WERI-Rb-1 (cell line): ENCODE measurements around the gene RBPJ.
"Not testable (repeated sequence)": the region's sequence is repeated elsewhere in the genome, so short reads cannot be mapped to it uniquely, and the experiment has no call there.

Source experiments
- DNase-seq: peaks from one replicate; pipeline ENCODE4 v3.0.0-alpha.2; 2020
- H3K27ac ChIP-seq: fragments of 250-450 bp; sonication (Bioruptor Pico); 2 replicates; pipeline ENCODE4 v1.5.1; 2020; ENCODE audit warnings: mild to moderate bottlenecking, moderate library complexity
- H3K27me3 ChIP-seq: fragments of 250-450 bp; sonication (Bioruptor Pico); 2 replicates; pipeline ENCODE4 v1.5.1; 2021; ENCODE audit warnings: mild to moderate bottlenecking, low read depth, moderate library complexity; ENCODE audit not compliant: insufficient read depth, severe bottlenecking
- H3K36me3 ChIP-seq: fragments of 250-450 bp; sonication (Bioruptor Pico); 2 replicates; pipeline ENCODE4 v1.5.1; 2020; ENCODE audit warnings: mild to moderate bottlenecking, moderate library complexity
- H3K4me3 ChIP-seq: 2 replicates; pipeline ENCODE4 v1.5.1; 2011; ENCODE audit warnings: low read depth, mild to moderate bottlenecking, control low read depth, low read length
- H3K9me3 ChIP-seq: fragments of 250-450 bp; sonication (Bioruptor Pico); 2 replicates; pipeline ENCODE4 v1.5.1; 2021; ENCODE audit warnings: mild to moderate bottlenecking, moderate library complexity; ENCODE audit not compliant: severe bottlenecking
- TF ChIP-seq, protein P1 (sequence below): IDR thresholded peaks from 2 replicates; pipeline ENCODE4 v1.5.1; 2011; ENCODE audit warnings: low read depth, mild to moderate bottlenecking, control low read depth, inconsistent platforms, low read length

The RBPJ gene

GRCh38 chr4:26307037-26307800, 13.6 kb upstream of the RBPJ start:
- no peak for DNase-seq
- TF ChIP-seq, protein P1, sequence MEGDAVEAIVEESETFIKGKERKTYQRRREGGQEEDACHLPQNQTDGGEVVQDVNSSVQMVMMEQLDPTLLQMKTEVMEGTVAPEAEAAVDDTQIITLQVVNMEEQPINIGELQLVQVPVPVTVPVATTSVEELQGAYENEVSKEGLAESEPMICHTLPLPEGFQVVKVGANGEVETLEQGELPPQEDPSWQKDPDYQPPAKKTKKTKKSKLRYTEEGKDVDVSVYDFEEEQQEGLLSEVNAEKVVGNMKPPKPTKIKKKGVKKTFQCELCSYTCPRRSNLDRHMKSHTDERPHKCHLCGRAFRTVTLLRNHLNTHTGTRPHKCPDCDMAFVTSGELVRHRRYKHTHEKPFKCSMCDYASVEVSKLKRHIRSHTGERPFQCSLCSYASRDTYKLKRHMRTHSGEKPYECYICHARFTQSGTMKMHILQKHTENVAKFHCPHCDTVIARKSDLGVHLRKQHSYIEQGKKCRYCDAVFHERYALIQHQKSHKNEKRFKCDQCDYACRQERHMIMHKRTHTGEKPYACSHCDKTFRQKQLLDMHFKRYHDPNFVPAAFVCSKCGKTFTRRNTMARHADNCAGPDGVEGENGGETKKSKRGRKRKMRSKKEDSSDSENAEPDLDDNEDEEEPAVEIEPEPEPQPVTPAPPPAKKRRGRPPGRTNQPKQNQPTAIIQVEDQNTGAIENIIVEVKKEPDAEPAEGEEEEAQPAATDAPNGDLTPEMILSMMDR: no peak
- H3K36me3 ChIP-seq: no peaks in the 10 kb centered on the region
- no peaks in the 10 kb centered on the region for H3K27me3 ChIP-seq
- no peaks in the 10 kb centered on the region for H3K9me3 ChIP-seq
- H3K4me3 ChIP-seq: no peak overlapping the region
- H3K27ac ChIP-seq: no peak overlapping the region

GRCh38 chr4:26308568-26308967, 12.2 kb upstream of the RBPJ start:
- Histone ChIP-seq H3K36me3 (no peaks in the 10 kb centered on the region), H3K27ac (no peak overlapping the region), H3K27me3 (no peaks in the 10 kb centered on the region), H3K9me3 (no peaks in the 10 kb centered on the region), H3K4me3 (no peak overlapping the region)
- TF ChIP-seq, protein P1: no peak
- no peak for DNase-seq

- no peak for DNase-seq
- Histone ChIP-seq H3K27me3 (no peaks in the 10 kb centered on the region), H3K36me3 (no peaks in the 10 kb centered on the region), H3K4me3 (no peak overlapping the region), H3K27ac (no peak overlapping the region), H3K9me3 (peaks cover 9% of the 10 kb centered on the region)
- TF ChIP-seq, protein P1: no peak
Observed at GRCh38 chr4:26310264-26310663, 10.6 kb upstream of the RBPJ start.

- no peak overlapping the region for H3K4me3 ChIP-seq
- no peak for DNase-seq
Observed at GRCh38 chr4:26311633-26312032, 9.2 kb upstream of the RBPJ start.

DNA sequence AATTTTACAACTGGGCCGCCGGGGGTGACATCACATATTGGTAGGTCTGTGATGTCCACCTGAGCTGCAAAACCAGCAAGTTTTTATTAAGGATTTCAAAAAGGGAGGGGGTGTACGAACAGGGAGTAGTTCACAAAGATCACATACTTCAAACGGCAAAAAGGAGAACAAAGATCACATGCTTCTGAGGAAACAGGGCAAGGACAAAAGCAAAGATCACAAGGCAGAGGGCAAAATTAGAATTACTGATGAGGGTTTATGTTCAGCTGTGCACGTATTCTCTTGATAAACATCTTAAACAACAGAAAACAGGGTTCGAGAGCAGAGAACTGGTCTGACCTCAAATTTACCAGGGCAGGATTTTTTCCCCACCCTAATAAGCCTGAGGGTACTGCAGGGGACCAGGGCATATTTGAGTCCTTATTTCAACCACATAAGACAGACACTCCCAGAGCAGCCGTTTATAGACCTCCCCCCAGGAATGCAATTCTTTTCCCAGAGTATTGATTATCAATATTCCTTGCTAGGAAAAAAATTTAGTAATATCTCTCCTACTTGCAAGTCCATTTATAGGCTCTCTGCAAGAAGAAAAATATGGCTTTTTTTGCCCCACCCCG, 5.4 kb upstream of the RBPJ start:
- H3K27ac ChIP-seq, H3K4me3 ChIP-seq, H3K27me3 ChIP-seq, H3K36me3 ChIP-seq, DNase-seq: not testable (repeated sequence)
- peaks cover 14% of the 10 kb centered on the region for H3K9me3 ChIP-seq

More at GRCh38 chr4:26311633-26312032, 9.2 kb upstream of the RBPJ start:
- TF ChIP-seq, protein P1: no peak
- Histone ChIP-seq H3K27me3 (no peaks in the 10 kb centered on the region), H3K27ac (no peak overlapping the region), H3K9me3 (peaks cover 14% of the 10 kb centered on the region), H3K36me3 (no peaks in the 10 kb centered on the region)

DNA sequence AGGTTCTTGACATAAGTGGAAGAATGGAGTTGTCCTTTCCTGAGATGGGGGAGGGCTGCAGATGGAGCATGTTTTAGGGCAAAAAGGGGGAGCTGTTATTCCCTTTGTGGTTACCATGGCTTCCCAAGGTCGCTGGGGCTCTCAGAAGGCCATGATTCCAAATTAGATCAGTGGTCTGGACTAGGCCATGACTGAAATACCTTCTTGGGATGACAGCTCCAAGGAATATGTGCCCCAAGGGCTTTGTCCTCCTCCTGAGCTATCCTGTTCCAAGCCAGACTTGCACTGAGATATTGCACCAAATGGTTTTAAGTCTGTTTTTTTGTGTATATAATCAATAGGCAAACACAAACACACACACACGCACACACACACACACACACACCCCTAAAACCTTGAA, 3.0 kb upstream of the RBPJ start:
- DNase-seq: no peak
- H3K36me3 ChIP-seq: peaks cover 3% of the 10 kb centered on the region; the same call in 1 of the 2 replicates
- no peak overlapping the region for H3K4me3 ChIP-seq
- TF ChIP-seq, protein P1: no peak
- H3K27ac ChIP-seq: no peak overlapping the region
- H3K9me3 ChIP-seq: peaks cover 14% of the 10 kb centered on the region
- no peaks in the 10 kb centered on the region for H3K27me3 ChIP-seq
